DOHH2 (cell line): ENCODE measurements around the gene CBX4.

Source experiments
- CTCF ChIP-seq: fragments of 200-600 bp; sonication (generic); IDR thresholded peaks from one replicate; pipeline ENCODE4 v1.5.1; 2014; ENCODE audit warnings: antibody characterized with exemption, mild to moderate bottlenecking, low read depth, low read length; ENCODE audit not compliant: poor library complexity, severe bottlenecking
- EZH2phosphoT487 ChIP-seq: fragments of 200-600 bp; sonication (generic); IDR thresholded peaks from 2 replicates; pipeline ENCODE4 v1.6.1; 2017; ENCODE audit warnings: borderline replicate concordance, mild to moderate bottlenecking, antibody characterized with exemption, low read length, moderate library complexity, mixed read lengths

- TF ChIP-seq CTCF (no peak), EZH2phosphoT487 (no peak)
Measured at GRCh38 chr17:79833110-79833450, 6.2 kb downstream of the CBX4 start.
